Uterus (tissue), 2 donors: ENCODE measurements around the gene UROC1.

Source experiments
- CTCF ChIP-seq, 4 experiments: fragments of 200-600 bp in 2 of 4; fragments of 450-650 bp in 2 of 4; sonication (generic) in 2 of 4; IDR thresholded peaks; one replicate each; pipeline ENCODE4 v1.5.1; 2016 to 2019; ENCODE audit warnings: antibody characterized with exemption in 4 of 4, mild to moderate bottlenecking in 2 of 4, moderate library complexity in 1 of 4
- POLR2A ChIP-seq, 2 donors: fragments of 450-650 bp; IDR thresholded peaks; one replicate each; pipeline ENCODE4 v1.6.1; 2016; ENCODE audit warnings: antibody characterized with exemption in 2 of 2, mild to moderate bottlenecking in 1 of 2, moderate library complexity in 1 of 2

- no peak for TF ChIP-seq CTCF (IDR thresholded peaks at IDR 0.05)
- TF ChIP-seq POLR2A (IDR thresholded peaks at IDR 0.05) = no peak
Observed at GRCh38 chr3:126465928-126466544, 51.5 kb downstream of the UROC1 start.
